Vagina (tissue), 2 donors: ENCODE data around the gene CLEC18B.
"Not testable (repeated sequence)": the region's sequence is repeated elsewhere in the genome, so short reads cannot be mapped to it uniquely, and the experiment has no call there.

Experiments used
- CTCF ChIP-seq, 3 experiments: fragments of 450-650 bp in 2 of 3; fragments of 200-600 bp in 1 of 3; sonication (generic) in 1 of 3; IDR thresholded peaks; one replicate each; pipeline ENCODE4 v1.5.1; 2017 to 2019; ENCODE audit warnings: antibody characterized with exemption in 3 of 3, mild to moderate bottlenecking in 2 of 3, moderate library complexity in 2 of 3
- POLR2A ChIP-seq, 2 donors: fragments of 450-650 bp; IDR thresholded peaks; one replicate each; pipeline ENCODE4 v1.6.1; 2017; ENCODE audit warnings: antibody characterized with exemption in 2 of 2, mild to moderate bottlenecking in 2 of 2, moderate library complexity in 2 of 2

- not testable (repeated sequence) for TF ChIP-seq POLR2A, CTCF (IDR thresholded peaks at IDR 0.05)
These were observed 3.4 kb downstream of the CLEC18B start for GRCh38 chr16:74417897-74418296.
